Muscle of leg (tissue), 11 donors: ENCODE data around the gene APC. TPM values are rescaled to one million over a fixed set of nuclear protein-coding genes. Genes with fewer than 3 reads are reported as not detected.
"Not testable (repeated sequence)": the region's sequence is repeated elsewhere in the genome, so short reads cannot be mapped to it uniquely, and the experiment has no call there.

Experiments used
- DNase-seq: peaks from one replicate; pipeline ENCODE4 v3.0.0; 2013
- H3K27ac ChIP-seq: one replicate; pipeline ENCODE4 v1.5.1; 2013; ENCODE audit warnings: mild to moderate bottlenecking, low read length, control low read depth
- H3K27me3 ChIP-seq: one replicate; pipeline ENCODE4 v1.6.1; 2013; ENCODE audit warnings: low read length; ENCODE audit not compliant: control insufficient read depth, insufficient read depth
- H3K36me3 ChIP-seq: one replicate; pipeline ENCODE4 v1.6.1; 2013; ENCODE audit warnings: low read length; ENCODE audit not compliant: control insufficient read depth, insufficient read depth
- H3K4me1 ChIP-seq: one replicate; pipeline ENCODE4 v1.6.1; 2013; ENCODE audit warnings: low read length; ENCODE audit not compliant: control insufficient read depth, insufficient read depth
- H3K4me3 ChIP-seq: one replicate; pipeline ENCODE4 v1.5.1; 2013; ENCODE audit warnings: low read length, control low read depth
- H3K9me3 ChIP-seq: replicated peaks from 2 replicates; pipeline ENCODE4 v1.6.1; 2013; ENCODE audit warnings: low read depth, low read length; ENCODE audit not compliant: control insufficient read depth
- WGBS: methylation state at CpG from one replicate; pipeline ENCODE4 v1.1.5; 2013; ENCODE audit warnings: missing lambda C conversion rate; ENCODE audit not compliant: insufficient coverage; 5-methylcytosine and 5-hydroxymethylcytosine counted together
- polyA plus RNA-seq, 8 donors: library from polyadenylated mRNA; unstranded; fragments of 120-200 nt; gene quantifications; one replicate each; pipeline versions ENCODE4 v1.2.1 to v1.2.3, GENCODE V29; 2013; ENCODE audit warnings: inconsistent platforms in 1 of 8, low replicate concordance in 1 of 8; ENCODE audit not compliant: insufficient read length in 8 of 8, insufficient read depth in 1 of 8
- total RNA-seq: library from RNA; stranded (reverse); fragments of 120-200 nt; gene quantifications from one replicate; pipeline ENCODE4 v1.2.4, GENCODE V29; 2013

APC gene
- total and polyA plus RNA-seq, 9 donors: 13.1 to 44.8 (median 26.3) TPM

GRCh38 chr5:112885001-112885400 is 147.3 kb downstream of the APC start:
- Histone ChIP-seq H3K36me3 (peaks cover 42% of the 10 kb centered on the region), H3K27me3 (no peaks in the 10 kb centered on the region), H3K9me3 (no peaks in the 10 kb centered on the region), H3K4me1 (peaks cover 2% of the 10 kb centered on the region), H3K4me3 (no peak overlapping the region), H3K27ac (no peak overlapping the region)
- 100% methylated on average over 2 of the region's 3 CpGs for WGBS
- no peak for DNase-seq

- WGBS: 88% methylated on average over 4 of the region's 4 CpGs
- no peak for DNase-seq
Observed at GRCh38 chr5:112886975-112887374, 149.3 kb downstream of the APC start.

GRCh38 chr5:112892066-112892465 is 154.4 kb downstream of the APC start:
- H3K4me1 ChIP-seq, DNase-seq, H3K9me3 ChIP-seq, H3K27ac ChIP-seq, H3K4me3 ChIP-seq, H3K27me3 ChIP-seq: not testable (repeated sequence)
- WGBS: 93% methylated on average over 3 of the region's 8 CpGs
- H3K36me3 ChIP-seq: peaks cover 21% of the 10 kb centered on the region

More at GRCh38 chr5:112886975-112887374, 149.3 kb downstream of the APC start:
- Histone ChIP-seq H3K9me3 (no peaks in the 10 kb centered on the region), H3K27ac (no peak overlapping the region), H3K36me3 (peaks cover 46% of the 10 kb centered on the region), H3K4me1 (no peaks in the 10 kb centered on the region), H3K4me3 (no peak overlapping the region), H3K27me3 (no peaks in the 10 kb centered on the region)

GRCh38 chr5:112892776-112893175 is 155.1 kb downstream of the APC start:
- WGBS: 93% methylated on average over 6 of the region's 13 CpGs
- Histone ChIP-seq H3K36me3 (peaks cover 20% of the 10 kb centered on the region), H3K9me3 (no peaks in the 10 kb centered on the region), H3K4me3 (no peak overlapping the region), H3K4me1 (no peaks in the 10 kb centered on the region), H3K27ac (no peak overlapping the region), H3K27me3 (no peaks in the 10 kb centered on the region)
- no peak for DNase-seq

GRCh38 chr5:112895682-112896081 is 158.0 kb downstream of the APC start:
- no peaks in the 10 kb centered on the region for H3K4me1 ChIP-seq
- H3K9me3 ChIP-seq: no peaks in the 10 kb centered on the region
- H3K4me3 ChIP-seq: no peak overlapping the region
- no peak overlapping the region for H3K27ac ChIP-seq
- 60% methylated on average over 1 of the region's 3 CpGs for WGBS
- DNase-seq: peak; percentile 16
- H3K27me3 ChIP-seq: no peaks in the 10 kb centered on the region
- H3K36me3 ChIP-seq: peaks cover 27% of the 10 kb centered on the region

Other genes with a start within 250 kb of the APC start
- 58.9 TPM for gene SRP19, start 123.4 kb downstream of the APC start, total RNA-seq
- gene SRP19, start 123.4 kb downstream of the APC start, polyA plus RNA-seq: 10 to 100 TPM; 59.2 to 70.2 (median 64.5) TPM
- 37.8 TPM for gene REEP5, start 184.3 kb downstream of the APC start, total RNA-seq
- 10 to 100 TPM; 67.0 to 77.9 (median 72.0) TPM for gene REEP5, start 184.3 kb downstream of the APC start, polyA plus RNA-seq
- 43.0 TPM for gene DCP2, start 238.9 kb downstream of the APC start, total RNA-seq
- gene DCP2, start 238.9 kb downstream of the APC start, polyA plus RNA-seq: 10 to 100 TPM; 13.8 to 23.7 (median 20.5) TPM